Liver (tissue), 9 donors: ENCODE measurements around the gene PLK2. TPM values are rescaled to one million over a fixed set of nuclear protein-coding genes. Genes with fewer than 3 reads are reported as not detected.

Experiments
- DNase-seq: peaks from one replicate; pipeline ENCODE4 v3.0.0-alpha.2; 2017; ENCODE audit warnings: low spot score
- H3K27ac ChIP-seq, 2 donors: one replicate each; pipeline ENCODE4 v1.7.0; 2013; ENCODE audit warnings: inconsistent platforms in 2 of 2, low read length in 2 of 2, control low read depth in 1 of 2, low read depth in 1 of 2, mild to moderate bottlenecking in 1 of 2
- H3K27me3 ChIP-seq, 4 donors: one replicate each; pipeline versions ENCODE4 v1.6.1 to v1.7.0; 2013; ENCODE audit warnings: low read length in 3 of 4, inconsistent platforms in 1 of 4, mild to moderate bottlenecking in 1 of 4, moderate library complexity in 1 of 4; ENCODE audit not compliant: control insufficient read depth in 4 of 4, insufficient read depth in 4 of 4
- H3K36me3 ChIP-seq, 4 donors: one replicate each; pipeline versions ENCODE4 v1.6.1 to v1.7.0; 2013; ENCODE audit warnings: low read length in 3 of 4, mild to moderate bottlenecking in 3 of 4, low read depth in 1 of 4, moderate library complexity in 1 of 4; ENCODE audit not compliant: control insufficient read depth in 4 of 4, insufficient read depth in 3 of 4
- H3K4me1 ChIP-seq, 4 donors: one replicate each; pipeline versions ENCODE4 v1.6.1 to v1.7.0; 2013; ENCODE audit warnings: low read length in 3 of 4, mild to moderate bottlenecking in 3 of 4, moderate library complexity in 1 of 4; ENCODE audit not compliant: control insufficient read depth in 4 of 4, insufficient read depth in 4 of 4
- H3K4me3 ChIP-seq, 3 donors: one replicate each; pipeline versions ENCODE4 v1.6.1 to v1.7.0; 2013; ENCODE audit warnings: low read length in 3 of 3, control low read depth in 1 of 3, low read depth in 1 of 3, mild to moderate bottlenecking in 1 of 3
- H3K9ac ChIP-seq, 2 donors: one replicate each; pipeline ENCODE4 v1.7.0; 2013; ENCODE audit warnings: low read length in 2 of 2, mild to moderate bottlenecking in 2 of 2, moderate library complexity in 2 of 2, control low read depth in 1 of 2, low read depth in 1 of 2
- H3K9me3 ChIP-seq, 4 donors: one replicate each; pipeline versions ENCODE4 v1.6.1 to v1.7.0; 2013; ENCODE audit warnings: low read length in 3 of 4; ENCODE audit not compliant: control insufficient read depth in 4 of 4
- ATF3 ChIP-seq: IDR thresholded peaks from 2 replicates; pipeline ENCODE4 v1.6.1; 2016; ENCODE audit warnings: antibody characterized with exemption
- EGR1 ChIP-seq, 2 donors: IDR thresholded peaks; 2 replicates each; pipeline ENCODE4 v1.6.1; 2016 to 2018; ENCODE audit warnings: antibody characterized with exemption in 2 of 2, low read depth in 2 of 2
- FOXA1 ChIP-seq: IDR thresholded peaks from 2 replicates; pipeline ENCODE4 v1.6.1; 2016; ENCODE audit warnings: antibody characterized with exemption
- FOXA2 ChIP-seq: IDR thresholded peaks from 2 replicates; pipeline ENCODE4 v1.6.1; 2016; ENCODE audit warnings: antibody characterized with exemption
- GABPA ChIP-seq, 2 donors: IDR thresholded peaks in 1 of 2; conservative IDR thresholded peaks in 1 of 2; 2 replicates each; pipeline ENCODE4 v1.6.1; 2016; ENCODE audit warnings: antibody characterized with exemption in 2 of 2, mild to moderate bottlenecking in 1 of 2, moderate library complexity in 1 of 2
- HNF4A ChIP-seq, 2 donors: conservative IDR thresholded peaks; 2 replicates each; pipeline ENCODE4 v1.6.1; 2016; ENCODE audit warnings: antibody characterized with exemption in 2 of 2, mild to moderate bottlenecking in 2 of 2
- HNF4G ChIP-seq: IDR thresholded peaks from 2 replicates; pipeline ENCODE4 v1.6.1; 2016; ENCODE audit warnings: antibody characterized with exemption
- JUND ChIP-seq, 2 donors: IDR thresholded peaks; 2 replicates each; pipeline ENCODE4 v1.6.1; 2016; ENCODE audit warnings: antibody characterized with exemption in 2 of 2
- MAX ChIP-seq: IDR thresholded peaks from 2 replicates; pipeline ENCODE4 v1.6.1; 2016; ENCODE audit warnings: antibody characterized with exemption
- NR2F2 ChIP-seq: IDR thresholded peaks from 2 replicates; pipeline ENCODE4 v1.6.1; 2016; ENCODE audit warnings: antibody characterized with exemption
- RAD21 ChIP-seq, 2 donors: IDR thresholded peaks; 2 replicates each; pipeline ENCODE4 v1.6.1; 2016; ENCODE audit warnings: antibody characterized with exemption in 2 of 2, mild to moderate bottlenecking in 2 of 2
- REST ChIP-seq: IDR thresholded peaks from 2 replicates; pipeline ENCODE4 v1.6.1; 2016; ENCODE audit warnings: antibody characterized with exemption, mild to moderate bottlenecking
- RXRA ChIP-seq, 2 donors: IDR thresholded peaks; 2 replicates each; pipeline ENCODE4 v1.6.1; 2017 to 2018; ENCODE audit warnings: antibody characterized with exemption in 2 of 2, mild to moderate bottlenecking in 1 of 2
- SP1 ChIP-seq: IDR thresholded peaks from 2 replicates; pipeline ENCODE4 v1.6.1; 2018; ENCODE audit warnings: antibody characterized with exemption, mild to moderate bottlenecking
- TAF1 ChIP-seq: conservative IDR thresholded peaks from 2 replicates; pipeline ENCODE4 v1.6.1; 2016; ENCODE audit warnings: antibody characterized with exemption, mild to moderate bottlenecking
- YY1 ChIP-seq: IDR thresholded peaks from 2 replicates; pipeline ENCODE4 v1.6.1; 2016; ENCODE audit warnings: antibody characterized with exemption, mild to moderate bottlenecking
- ZBTB33 ChIP-seq: IDR thresholded peaks from 2 replicates; pipeline ENCODE4 v1.6.1; 2016; ENCODE audit warnings: antibody characterized with exemption
- WGBS: extraction: QIAGEN DNeasy Blood & Tissue Kit; methylation state at CpG from one replicate; pipeline ENCODE4 v1.1.7; 2013; 5-methylcytosine and 5-hydroxymethylcytosine counted together
- polyA plus RNA-seq, 2 donors: library from polyadenylated mRNA; stranded (reverse) in 1 of 2; unstranded in 1 of 2; fragments of 200-250 nt in 1 of 2; fragments of >200 nt in 1 of 2; fragmentation: Nextera tagmentation in 1 of 2; extraction: Ambion mirVana in 1 of 2; gene quantifications; one replicate each; pipeline versions ENCODE4 v1.2.1 to v1.2.3, GENCODE V29; 2013 to 2015
- total RNA-seq, 2 donors: library from RNA; depleted of rRNA; stranded (reverse); fragments of >200 nt; gene quantifications; one replicate each; pipeline ENCODE4 v1.2.3, GENCODE V29; 2014
- TF ChIP-seq, protein P1 (sequence below): fragments of 150-350 bp; IDR thresholded peaks from 2 replicates; pipeline ENCODE4 v1.5.1; 2017; ENCODE audit warnings: improper control_type of control experiment, low read depth, low read length; ENCODE audit not compliant: missing input control
- donor health status: healthy.
- donor health status: healthy.
- donor health status: healthy.
- donor health status: healthy.
- donor health status: healthy.

PLK2 gene
- total and polyA plus RNA-seq, 4 donors = 5.9 to 39.5 (median 22.3) TPM

- peak; percentile 97 for TF ChIP-seq HNF4G
- TF ChIP-seq JUND (IDR thresholded peaks at IDR 0.05) = peak; percentile 86 to 93
- peak; percentile 33 for TF ChIP-seq FOXA1
- peak; percentile 71 to 79 for TF ChIP-seq RXRA (IDR thresholded peaks at IDR 0.05)
- TF ChIP-seq RAD21 (IDR thresholded peaks at IDR 0.05) = no peak
- peak; percentile 77 for TF ChIP-seq YY1
- peak; percentile 35 to 89 for TF ChIP-seq EGR1 (IDR thresholded peaks at IDR 0.05; ENCODE audit: low read depth in 2 of 2)
- peak; percentile 98 for TF ChIP-seq HNF4A (conservative IDR thresholded peaks at IDR 0.05)
- peak; percentile 19 to 70 for TF ChIP-seq GABPA (IDR thresholded peaks at IDR 0.05 in 1 of 2, conservative IDR thresholded peaks at IDR 0.05 in 1 of 2)
- TF ChIP-seq TAF1 = peak; percentile 49
- peak; percentile 62 for TF ChIP-seq FOXA2
- peak; percentile 46 for TF ChIP-seq NR2F2
- TF ChIP-seq MAX = no peak
- peak; percentile 98 for TF ChIP-seq SP1
- peak; percentile 62 for TF ChIP-seq ATF3
- peak; percentile 83 for TF ChIP-seq REST
- peak; percentile 78 for TF ChIP-seq ZBTB33
- TF ChIP-seq, protein P1, sequence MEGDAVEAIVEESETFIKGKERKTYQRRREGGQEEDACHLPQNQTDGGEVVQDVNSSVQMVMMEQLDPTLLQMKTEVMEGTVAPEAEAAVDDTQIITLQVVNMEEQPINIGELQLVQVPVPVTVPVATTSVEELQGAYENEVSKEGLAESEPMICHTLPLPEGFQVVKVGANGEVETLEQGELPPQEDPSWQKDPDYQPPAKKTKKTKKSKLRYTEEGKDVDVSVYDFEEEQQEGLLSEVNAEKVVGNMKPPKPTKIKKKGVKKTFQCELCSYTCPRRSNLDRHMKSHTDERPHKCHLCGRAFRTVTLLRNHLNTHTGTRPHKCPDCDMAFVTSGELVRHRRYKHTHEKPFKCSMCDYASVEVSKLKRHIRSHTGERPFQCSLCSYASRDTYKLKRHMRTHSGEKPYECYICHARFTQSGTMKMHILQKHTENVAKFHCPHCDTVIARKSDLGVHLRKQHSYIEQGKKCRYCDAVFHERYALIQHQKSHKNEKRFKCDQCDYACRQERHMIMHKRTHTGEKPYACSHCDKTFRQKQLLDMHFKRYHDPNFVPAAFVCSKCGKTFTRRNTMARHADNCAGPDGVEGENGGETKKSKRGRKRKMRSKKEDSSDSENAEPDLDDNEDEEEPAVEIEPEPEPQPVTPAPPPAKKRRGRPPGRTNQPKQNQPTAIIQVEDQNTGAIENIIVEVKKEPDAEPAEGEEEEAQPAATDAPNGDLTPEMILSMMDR = no peak
- Histone ChIP-seq H3K36me3 (peaks cover 0 to 7% (median 4%) of the 10 kb centered on the region in 4 donors), H3K9ac (peak overlapping the region in 1 of 2 donors; percentile 70), H3K27ac (peak overlapping the region; percentile 87 to 99), H3K4me3 (peak overlapping the region in 2 of 3 donors; percentile 17 to 23), H3K9me3 (no peaks in the 10 kb centered on the region), H3K27me3 (no peaks in the 10 kb centered on the region), H3K4me1 (peaks cover 0 to 17% (median 12%) of the 10 kb centered on the region in 4 donors)
- 24% methylated on average over 3 of the region's 3 CpGs for WGBS
- DNase-seq = no peak
Observed at GRCh38 chr5:58462154-58462553, 2.3 kb upstream of the PLK2 start.
